K562 (cell line): ENCODE measurements around the gene CAMK2A. TPM values are rescaled to one million over a fixed set of nuclear protein-coding genes. Genes with fewer than 3 reads are reported as not detected.

ENCODE experiments used
- ATAC-seq: fragments of 200-7000 bp; cut with Tn5 transposase; 3 replicates; pipeline ENCODE4 v1.9.1; 2020; ENCODE audit warnings: moderate library complexity
- BruUV-seq: library from RNA; stranded (reverse); fragments of 400-500 nt; replicated peaks from 2 replicates; lab custom pipeline; 2021; lab: Mats Ljungman, UMichigan
- CTCF ChIA-PET: fragments of 300-600 bp; formaldehyde crosslinking; extraction: SDS; loops from one replicate; lab custom pipeline; 2021; ENCODE audit warnings: low intra/inter-chr PET ratio; lab: Yijun Ruan, JAX
- POLR2A ChIA-PET: fragments of 300-600, 350-650 bp; sonication (Branson Sonifier 250); formaldehyde crosslinking; extraction: SDS; loops from one replicate; lab custom pipeline; 2021; ENCODE audit warnings: antibody characterized with exemption, inconsistent platforms; lab: Yijun Ruan, JAX
- DNase-seq, 4 experiments: peaks; one replicate each; pipeline versions ENCODE4 v3.0.0 to v3.0.0-alpha.2; 2011 to 2018; ENCODE audit warnings: low spot score in 3 of 4, mixed read lengths in 3 of 4; ENCODE audit errors: extremely low read depth in 1 of 4
- FAIRE-seq: peaks from 2 replicates; lab custom pipeline; 2011; peaks lifted over from hg19 to GRCh38; lab: Jason Lieb, UNC
- H2AFZ ChIP-seq: 2 replicates; pipeline ENCODE4 v1.6.0; 2011; ENCODE audit warnings: low read depth, low read length, control low read depth, inconsistent platforms
- H3K27ac ChIP-seq: fragments of 200-600 bp; 3 replicates; pipeline ENCODE4 v1.8.0; 2011; ENCODE audit warnings: low read depth, mild to moderate bottlenecking, control low read depth, inconsistent platforms, low read length, moderate library complexity, mixed read lengths; ENCODE audit errors: extremely low read depth
- H3K27me3 ChIP-seq, 2 experiments: fragments of 300-600 bp in 1 of 2; 2 replicates in 1 of 2; 3 replicates in 1 of 2; pipeline versions ENCODE4 v1.6.0 to v1.8.0; 2011; ENCODE audit warnings: inconsistent platforms in 2 of 2, low read length in 2 of 2, mild to moderate bottlenecking in 1 of 2, mixed read lengths in 1 of 2, moderate library complexity in 1 of 2; ENCODE audit not compliant: control insufficient read depth in 2 of 2, insufficient read depth in 2 of 2
- H3K36me3 ChIP-seq: fragments of 300-600 bp; 3 replicates; pipeline ENCODE4 v1.8.0; 2011; ENCODE audit warnings: mild to moderate bottlenecking, low read length, inconsistent platforms; ENCODE audit not compliant: control insufficient read depth, insufficient read depth
- H3K4me1 ChIP-seq, 2 experiments: fragments of 200-600 bp in 1 of 2; replicated peaks in 1 of 2; 2 replicates in 1 of 2; 3 replicates in 1 of 2; pipeline versions ENCODE4 v1.5.1 to v1.8.0; 2011; ENCODE audit warnings: inconsistent platforms in 2 of 2, low read length in 2 of 2, mild to moderate bottlenecking in 1 of 2, mixed read lengths in 1 of 2, moderate library complexity in 1 of 2; ENCODE audit not compliant: control insufficient read depth in 2 of 2, insufficient read depth in 2 of 2
- H3K4me2 ChIP-seq: 2 replicates; pipeline ENCODE4 v1.6.1; 2011; ENCODE audit warnings: low read length, control low read depth, inconsistent platforms, mixed read lengths; ENCODE audit not compliant: insufficient read depth
- H3K4me3 ChIP-seq: fragments of 200-600 bp; sonication (generic), shearing (Covaris generic); 2 replicates; pipeline ENCODE4 v1.5.1; 2016; ENCODE audit warnings: control low read depth, inconsistent platforms
- H3K79me2 ChIP-seq: fragments of 200-600 bp; 3 replicates; pipeline ENCODE4 v1.8.0; 2011; ENCODE audit warnings: low read length, inconsistent platforms; ENCODE audit not compliant: control insufficient read depth, insufficient read depth
- H3K9ac ChIP-seq, 2 experiments: 2 replicates each; pipeline versions ENCODE4 v1.6.0 to v1.6.1; 2011; ENCODE audit warnings: low read depth in 2 of 2, low read length in 2 of 2, control low read depth in 1 of 2, inconsistent platforms in 1 of 2, mild to moderate bottlenecking in 1 of 2, mixed read lengths in 1 of 2; ENCODE audit not compliant: insufficient read depth in 1 of 2
- H3K9me1 ChIP-seq: one replicate; pipeline ENCODE4 v1.6.0; 2011; ENCODE audit warnings: inconsistent platforms, mild to moderate bottlenecking, low read length, moderate library complexity; ENCODE audit not compliant: control insufficient read depth, insufficient read depth
- H3K9me3 ChIP-seq: replicated peaks from 2 replicates; pipeline ENCODE4 v1.5.1; 2011; ENCODE audit warnings: low read depth, low read length, inconsistent platforms; ENCODE audit not compliant: control insufficient read depth, insufficient read depth
- H4K20me1 ChIP-seq: replicated peaks from 2 replicates; pipeline ENCODE4 v1.6.1; 2011; ENCODE audit warnings: low read length, inconsistent platforms, mixed read lengths; ENCODE audit not compliant: control insufficient read depth, insufficient read depth
- BRCA1 ChIP-seq, 2 experiments: fragments of 450-650 bp in 1 of 2; sonication (generic) in 1 of 2; formaldehyde crosslinking in 1 of 2; IDR thresholded peaks; 2 replicates each; pipeline versions ENCODE4 v1.5.0 to v1.6.1; 2017 to 2020; ENCODE audit warnings: mild to moderate bottlenecking in 1 of 2, missing genetic modification reagents in 1 of 2
- ZBTB34 ChIP-seq: fragments of 250-450 bp; sonication (Bioruptor Pico); IDR thresholded peaks from 2 replicates; pipeline ENCODE4 v1.8.0; 2021; ENCODE audit warnings: mild to moderate bottlenecking, moderate library complexity
- ZNF23 ChIP-seq: fragments of 250-450 bp; sonication (Bioruptor Pico); IDR thresholded peaks from 2 replicates; pipeline ENCODE4 v1.4.0; 2020; ENCODE audit warnings: mild to moderate bottlenecking
- WGBS: fragments of 100-300 bp; shearing (Covaris generic); methylation state at CpG from one replicate; pipeline ENCODE4 v1.1.6; 2016; ENCODE audit warnings: low coverage, mixed read lengths; ENCODE audit not compliant: insufficient coverage; ENCODE audit errors: missing lambda C conversion rate; 5-methylcytosine and 5-hydroxymethylcytosine counted together
- in situ Hi-C: fragments of 300-500 bp; cut with MboI; formaldehyde crosslinking; loops from 4 replicates; pipeline ENCODE4 v1.15.0; 2018; ENCODE audit warnings: inconsistent platforms, mixed read lengths
- intact Hi-C: fragments of 100-400 bp; cut with micrococcal nuclease; formaldehyde crosslinking; loops from 2 replicates; pipeline ENCODE4 v1.14.2; 2022
- polyA plus RNA-seq, 8 experiments: library from polyadenylated mRNA; depleted of rRNA in 4 of 8; stranded (reverse) in 5 of 8; unstranded in 3 of 8; fragments of >200 nt; fragmentation: Nextera tagmentation in 2 of 8; fragmentation: Illumina TruSeq in 1 of 8; extraction: Ambion mirVana in 2 of 8; extraction: Trizol in 1 of 8; gene quantifications; 2 replicates each; pipeline versions ENCODE4 v1.2.1 to v1.2.3, GENCODE V29; 2011 to 2014; ENCODE audit warnings: inconsistent platforms in 1 of 8, missing spikeins in 1 of 8
- total RNA-seq, 7 experiments: library from RNA; depleted of rRNA in 6 of 7; stranded (reverse); fragments of >200 nt in 6 of 7; fragmentation: Illumina TruSeq in 2 of 7; extraction: Trizol in 2 of 7; gene quantifications; 2 replicates each; pipeline versions ENCODE4 v1.2.1 to v1.2.3, GENCODE V29; 2011 to 2021; ENCODE audit warnings: low replicate concordance in 1 of 7
- TF ChIP-seq, protein P1 (sequence below): fragments of 200-800 bp; sonication (Bioruptor generic); IDR thresholded peaks from 2 replicates; pipeline ENCODE4 v1.6.1; 2017; ENCODE audit warnings: missing genetic modification characterization, missing compliant biosample characterization
- TF ChIP-seq, protein P2 (sequence below): sonication (generic); formaldehyde crosslinking; IDR thresholded peaks from 2 replicates; pipeline ENCODE4 v1.8.1; 2023; ENCODE audit warnings: mild to moderate bottlenecking, missing genetic modification reagents

Gene CAMK2A
- total and polyA plus RNA-seq, 9 of the 15 experiments (the other 6 are each of a cell fraction or from before 2014, with no cell fraction given) = 0.01 to 0.18 (median 0.04) TPM; not detected in 6

- peaks cover 0 to 26% of the 10 kb centered on the region in 2 experiments; a peak in 3 of 5 replicates for H3K27me3 ChIP-seq
- no peak overlapping the region for H3K27ac ChIP-seq
- POLR2A ChIA-PET = interaction anchor here (0.6 to 1.0 kb wide), 2 partner anchors 8 to 221 kb away, joined by 3 to 5 read pairs; no protein-coding TSS in a partner anchor
- WGBS = 58% methylated on average over 12 of the region's 13 CpGs
- no peak for ATAC-seq
- H4K20me1 ChIP-seq = no peaks in the 10 kb centered on the region
- H3K4me1 ChIP-seq = peaks cover 22 to 38% of the 10 kb centered on the region in 2 experiments; a peak in 4 of 5 replicates
- peaks cover 14% of the 10 kb centered on the region for H3K9me1 ChIP-seq
- no peaks in the 10 kb centered on the region for H3K9me3 ChIP-seq
- BruUV-seq = no TSS peak
- no peak overlapping the region for H3K4me3 ChIP-seq
- H3K4me2 ChIP-seq = no peak overlapping the region
- H3K9ac ChIP-seq = peak overlapping the region in 1 of 2 experiments; percentile 53; a peak in 1 of 4 replicates
- H2AFZ ChIP-seq = peak overlapping the region; percentile 90; the same call in 1 of the 2 replicates
- CTCF ChIA-PET = no interaction called here
- TF ChIP-seq, protein P1, sequence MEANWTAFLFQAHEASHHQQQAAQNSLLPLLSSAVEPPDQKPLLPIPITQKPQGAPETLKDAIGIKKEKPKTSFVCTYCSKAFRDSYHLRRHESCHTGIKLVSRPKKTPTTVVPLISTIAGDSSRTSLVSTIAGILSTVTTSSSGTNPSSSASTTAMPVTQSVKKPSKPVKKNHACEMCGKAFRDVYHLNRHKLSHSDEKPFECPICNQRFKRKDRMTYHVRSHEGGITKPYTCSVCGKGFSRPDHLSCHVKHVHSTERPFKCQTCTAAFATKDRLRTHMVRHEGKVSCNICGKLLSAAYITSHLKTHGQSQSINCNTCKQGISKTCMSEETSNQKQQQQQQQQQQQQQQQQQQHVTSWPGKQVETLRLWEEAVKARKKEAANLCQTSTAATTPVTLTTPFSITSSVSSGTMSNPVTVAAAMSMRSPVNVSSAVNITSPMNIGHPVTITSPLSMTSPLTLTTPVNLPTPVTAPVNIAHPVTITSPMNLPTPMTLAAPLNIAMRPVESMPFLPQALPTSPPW = peak; percentile 35; the same call in 1 of the 2 replicates
- TF ChIP-seq ZNF23 (CRISPR knock-in tag) (no peak), BRCA1 (IDR thresholded peaks at IDR 0.05) (no peak), BRCA1 (CRISPR knock-in tag; IDR thresholded peaks at IDR 0.05) (no peak), ZBTB34 (CRISPR knock-in tag) (no peak)
- TF ChIP-seq, protein P2, sequence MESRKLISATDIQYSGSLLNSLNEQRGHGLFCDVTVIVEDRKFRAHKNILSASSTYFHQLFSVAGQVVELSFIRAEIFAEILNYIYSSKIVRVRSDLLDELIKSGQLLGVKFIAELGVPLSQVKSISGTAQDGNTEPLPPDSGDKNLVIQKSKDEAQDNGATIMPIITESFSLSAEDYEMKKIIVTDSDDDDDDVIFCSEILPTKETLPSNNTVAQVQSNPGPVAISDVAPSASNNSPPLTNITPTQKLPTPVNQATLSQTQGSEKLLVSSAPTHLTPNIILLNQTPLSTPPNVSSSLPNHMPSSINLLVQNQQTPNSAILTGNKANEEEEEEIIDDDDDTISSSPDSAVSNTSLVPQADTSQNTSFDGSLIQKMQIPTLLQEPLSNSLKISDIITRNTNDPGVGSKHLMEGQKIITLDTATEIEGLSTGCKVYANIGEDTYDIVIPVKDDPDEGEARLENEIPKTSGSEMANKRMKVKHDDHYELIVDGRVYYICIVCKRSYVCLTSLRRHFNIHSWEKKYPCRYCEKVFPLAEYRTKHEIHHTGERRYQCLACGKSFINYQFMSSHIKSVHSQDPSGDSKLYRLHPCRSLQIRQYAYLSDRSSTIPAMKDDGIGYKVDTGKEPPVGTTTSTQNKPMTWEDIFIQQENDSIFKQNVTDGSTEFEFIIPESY (CRISPR knock-in tag) = 0 out of 2 replicates have a peak, but pooled peaks have one; percentile 18
- intact Hi-C loops (no loop called here), in situ Hi-C loops (no loop called here)
- H3K79me2 ChIP-seq = no peaks in the 10 kb centered on the region
- no peak for DNase-seq
- H3K36me3 ChIP-seq = no peaks in the 10 kb centered on the region
- FAIRE-seq = no peak
Measured at GRCh38 chr5:150291388-150292385, 2.1 kb upstream of the CAMK2A start.
